SK-N-SH treated with all-trans-retinoic acid at 6 μM for 48 hours (cell line): ENCODE data around the gene IQCM.

ENCODE experiments used
- ATAC-seq: fragments of 200-7000 bp; cut with Tn5 transposase; 3 replicates; pipeline ENCODE4 v1.9.1; 2020; ENCODE audit warnings: mild to moderate bottlenecking, moderate library complexity
- ARNTL ChIP-seq: fragments of 450-650 bp; formaldehyde crosslinking; IDR thresholded peaks from 2 replicates; pipeline ENCODE4 v1.5.0; 2020; ENCODE audit warnings: low read depth, mild to moderate bottlenecking, moderate library complexity, borderline replicate concordance
- BACH2 ChIP-seq: fragments of 250-450 bp; sonication (Bioruptor Pico); IDR thresholded peaks from 2 replicates; pipeline ENCODE4 v1.9.0; 2021; ENCODE audit warnings: mild to moderate bottlenecking, borderline replicate concordance
- CSDC2 ChIP-seq: fragments of 250-450 bp; sonication (Bioruptor Pico); IDR thresholded peaks from 2 replicates; pipeline ENCODE4 v1.5.0; 2020; ENCODE audit warnings: mild to moderate bottlenecking, moderate library complexity
- ESRRG ChIP-seq: fragments of 250-450 bp; sonication (Bioruptor Pico); IDR thresholded peaks from 2 replicates; pipeline ENCODE4 v1.6.1; 2021; ENCODE audit warnings: mild to moderate bottlenecking
- GLIS3 ChIP-seq: fragments of 250-450 bp; sonication (Bioruptor Pico); IDR thresholded peaks from 2 replicates; pipeline ENCODE4 v1.5.0; 2020; ENCODE audit warnings: mild to moderate bottlenecking, moderate library complexity
- ISL1 ChIP-seq: fragments of 250-450 bp; sonication (Bioruptor Pico); IDR thresholded peaks from 2 replicates; pipeline ENCODE4 v2.1.2; 2022; ENCODE audit warnings: mild to moderate bottlenecking, moderate library complexity
- OSR1 ChIP-seq: fragments of 250-450 bp; sonication (Bioruptor Pico); IDR thresholded peaks from 2 replicates; pipeline ENCODE4 v1.8.0; 2022; ENCODE audit warnings: moderate library complexity, mild to moderate bottlenecking, inconsistent platforms
- PPARA ChIP-seq: fragments of 250-450 bp; sonication (Bioruptor Pico); IDR thresholded peaks from 2 replicates; pipeline ENCODE4 v1.5.0; 2020; ENCODE audit warnings: mild to moderate bottlenecking, borderline replicate concordance
- RARB ChIP-seq: fragments of 250-450 bp; sonication (Bioruptor Pico); IDR thresholded peaks from 2 replicates; pipeline ENCODE4 v1.8.0; 2021; ENCODE audit warnings: mild to moderate bottlenecking, moderate library complexity
- SNAI2 ChIP-seq: fragments of 250-450 bp; sonication (Bioruptor Pico); IDR thresholded peaks from 2 replicates; pipeline ENCODE4 v1.5.0; 2020; ENCODE audit warnings: mild to moderate bottlenecking, moderate library complexity
- TCF4 ChIP-seq: fragments of 250-450 bp; sonication (Bioruptor Pico); IDR thresholded peaks from 2 replicates; pipeline ENCODE4 v1.8.0; 2021; ENCODE audit warnings: mild to moderate bottlenecking, moderate library complexity, borderline replicate concordance
- TOX ChIP-seq: fragments of 250-450 bp; sonication (Bioruptor Pico); IDR thresholded peaks from 2 replicates; pipeline ENCODE4 v1.8.0; 2021; ENCODE audit warnings: mild to moderate bottlenecking, moderate library complexity, borderline replicate concordance
- ZC3H10 ChIP-seq: fragments of 250-450 bp; sonication (Bioruptor Pico); IDR thresholded peaks from 2 replicates; pipeline ENCODE4 v1.5.1; 2021; ENCODE audit warnings: mild to moderate bottlenecking, moderate library complexity
- ZFP3 ChIP-seq: fragments of 250-450 bp; sonication (Bioruptor Pico); IDR thresholded peaks from 2 replicates; pipeline ENCODE4 v1.5.0; 2020; ENCODE audit warnings: mild to moderate bottlenecking, moderate library complexity
- ZFP30 ChIP-seq: fragments of 450-650 bp; formaldehyde crosslinking; IDR thresholded peaks from 2 replicates; pipeline ENCODE4 v1.5.0; 2022; ENCODE audit warnings: mild to moderate bottlenecking, moderate library complexity
- ZNF565 ChIP-seq: fragments of 450-650 bp; formaldehyde crosslinking; conservative IDR thresholded peaks from 2 replicates; pipeline ENCODE4 v1.5.0; 2020; ENCODE audit warnings: low read depth, mild to moderate bottlenecking, moderate library complexity
- ZNF70 ChIP-seq: fragments of 450-650 bp; formaldehyde crosslinking; IDR thresholded peaks from 2 replicates; pipeline ENCODE4 v1.5.0; 2020; ENCODE audit warnings: mild to moderate bottlenecking, moderate library complexity
- ZNF8 ChIP-seq: fragments of 450-650 bp; formaldehyde crosslinking; IDR thresholded peaks from 2 replicates; pipeline ENCODE4 v1.5.0; 2020; ENCODE audit warnings: mild to moderate bottlenecking, moderate library complexity
- TF ChIP-seq, protein P1 (sequence below): fragments of 250-450 bp; sonication (Bioruptor Pico); IDR thresholded peaks from 2 replicates; pipeline ENCODE4 v1.5.0; 2020; ENCODE audit warnings: mild to moderate bottlenecking, moderate library complexity
- TF ChIP-seq, protein P2 (sequence below): fragments of 250-450 bp; sonication (Bioruptor Pico); IDR thresholded peaks from 2 replicates; pipeline ENCODE4 v1.5.1; 2021; ENCODE audit warnings: mild to moderate bottlenecking, moderate library complexity
- TF ChIP-seq, protein P3 (sequence below): fragments of 250-450 bp; sonication (Bioruptor Pico); IDR thresholded peaks from 2 replicates; pipeline ENCODE4 v1.8.0; 2020; ENCODE audit warnings: mild to moderate bottlenecking, moderate library complexity, borderline replicate concordance
- TF ChIP-seq, protein P4 (sequence below): fragments of 250-450 bp; sonication (Bioruptor Pico); IDR thresholded peaks from 2 replicates; pipeline ENCODE4 v1.5.1; 2020; ENCODE audit warnings: low read depth, mild to moderate bottlenecking, moderate library complexity

IQCM gene

DNA sequence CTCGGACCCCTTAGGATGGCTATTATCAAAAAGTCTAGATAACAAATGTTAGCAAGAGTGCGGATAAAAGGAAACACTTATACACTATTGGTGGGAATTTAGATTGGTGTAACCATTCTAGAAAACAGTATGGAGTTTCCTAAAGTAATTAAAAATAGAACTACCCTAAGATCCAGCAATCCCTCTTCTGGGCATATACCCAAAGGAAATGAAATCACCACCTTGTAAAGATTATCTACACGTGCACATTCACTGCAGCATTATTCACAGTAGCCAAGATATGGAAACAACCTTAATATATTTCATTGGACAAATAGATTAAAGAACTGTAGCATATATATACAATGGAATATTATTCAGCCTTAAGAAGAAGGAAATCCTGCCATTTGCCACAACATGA, 462.4 kb downstream of the IQCM start (continued):
- TF ChIP-seq, protein P1, sequence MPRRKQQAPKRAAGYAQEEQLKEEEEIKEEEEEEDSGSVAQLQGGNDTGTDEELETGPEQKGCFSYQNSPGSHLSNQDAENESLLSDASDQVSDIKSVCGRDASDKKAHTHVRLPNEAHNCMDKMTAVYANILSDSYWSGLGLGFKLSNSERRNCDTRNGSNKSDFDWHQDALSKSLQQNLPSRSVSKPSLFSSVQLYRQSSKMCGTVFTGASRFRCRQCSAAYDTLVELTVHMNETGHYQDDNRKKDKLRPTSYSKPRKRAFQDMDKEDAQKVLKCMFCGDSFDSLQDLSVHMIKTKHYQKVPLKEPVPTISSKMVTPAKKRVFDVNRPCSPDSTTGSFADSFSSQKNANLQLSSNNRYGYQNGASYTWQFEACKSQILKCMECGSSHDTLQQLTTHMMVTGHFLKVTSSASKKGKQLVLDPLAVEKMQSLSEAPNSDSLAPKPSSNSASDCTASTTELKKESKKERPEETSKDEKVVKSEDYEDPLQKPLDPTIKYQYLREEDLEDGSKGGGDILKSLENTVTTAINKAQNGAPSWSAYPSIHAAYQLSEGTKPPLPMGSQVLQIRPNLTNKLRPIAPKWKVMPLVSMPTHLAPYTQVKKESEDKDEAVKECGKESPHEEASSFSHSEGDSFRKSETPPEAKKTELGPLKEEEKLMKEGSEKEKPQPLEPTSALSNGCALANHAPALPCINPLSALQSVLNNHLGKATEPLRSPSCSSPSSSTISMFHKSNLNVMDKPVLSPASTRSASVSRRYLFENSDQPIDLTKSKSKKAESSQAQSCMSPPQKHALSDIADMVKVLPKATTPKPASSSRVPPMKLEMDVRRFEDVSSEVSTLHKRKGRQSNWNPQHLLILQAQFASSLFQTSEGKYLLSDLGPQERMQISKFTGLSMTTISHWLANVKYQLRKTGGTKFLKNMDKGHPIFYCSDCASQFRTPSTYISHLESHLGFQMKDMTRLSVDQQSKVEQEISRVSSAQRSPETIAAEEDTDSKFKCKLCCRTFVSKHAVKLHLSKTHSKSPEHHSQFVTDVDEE: no peak

DNA sequence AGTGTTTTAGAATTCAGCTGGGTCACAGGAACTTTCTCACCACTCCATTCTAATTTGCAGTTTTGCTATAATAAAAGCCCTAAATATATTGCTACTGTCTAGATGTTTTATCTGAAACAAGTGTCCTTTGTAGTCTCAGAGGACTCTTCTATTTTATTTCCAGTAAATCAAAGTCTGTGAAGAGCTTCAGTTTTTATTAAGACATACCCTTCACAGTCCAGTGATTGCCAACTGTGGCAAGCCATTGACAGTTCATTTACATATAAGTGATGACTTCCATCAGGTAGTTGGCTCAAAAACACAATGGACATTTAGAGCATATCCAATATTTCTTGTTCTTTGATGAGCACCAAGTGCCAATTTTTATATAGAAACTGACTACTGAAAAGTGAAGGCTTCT, 466.1 kb downstream of the IQCM start:
- ATAC-seq: no peak
- TF ChIP-seq BACH2 (no peak), ZC3H10 (CRISPR knock-in tag) (no peak), OSR1 (CRISPR knock-in tag) (no peak)
- TF ChIP-seq, protein P2, sequence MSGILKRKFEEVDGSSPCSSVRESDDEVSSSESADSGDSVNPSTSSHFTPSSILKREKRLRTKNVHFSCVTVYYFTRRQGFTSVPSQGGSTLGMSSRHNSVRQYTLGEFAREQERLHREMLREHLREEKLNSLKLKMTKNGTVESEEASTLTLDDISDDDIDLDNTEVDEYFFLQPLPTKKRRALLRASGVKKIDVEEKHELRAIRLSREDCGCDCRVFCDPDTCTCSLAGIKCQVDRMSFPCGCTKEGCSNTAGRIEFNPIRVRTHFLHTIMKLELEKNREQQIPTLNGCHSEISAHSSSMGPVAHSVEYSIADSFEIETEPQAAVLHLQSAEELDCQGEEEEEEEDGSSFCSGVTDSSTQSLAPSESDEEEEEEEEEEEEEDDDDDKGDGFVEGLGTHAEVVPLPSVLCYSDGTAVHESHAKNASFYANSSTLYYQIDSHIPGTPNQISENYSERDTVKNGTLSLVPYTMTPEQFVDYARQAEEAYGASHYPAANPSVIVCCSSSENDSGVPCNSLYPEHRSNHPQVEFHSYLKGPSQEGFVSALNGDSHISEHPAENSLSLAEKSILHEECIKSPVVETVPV: no peak
- TF ChIP-seq, protein P3, sequence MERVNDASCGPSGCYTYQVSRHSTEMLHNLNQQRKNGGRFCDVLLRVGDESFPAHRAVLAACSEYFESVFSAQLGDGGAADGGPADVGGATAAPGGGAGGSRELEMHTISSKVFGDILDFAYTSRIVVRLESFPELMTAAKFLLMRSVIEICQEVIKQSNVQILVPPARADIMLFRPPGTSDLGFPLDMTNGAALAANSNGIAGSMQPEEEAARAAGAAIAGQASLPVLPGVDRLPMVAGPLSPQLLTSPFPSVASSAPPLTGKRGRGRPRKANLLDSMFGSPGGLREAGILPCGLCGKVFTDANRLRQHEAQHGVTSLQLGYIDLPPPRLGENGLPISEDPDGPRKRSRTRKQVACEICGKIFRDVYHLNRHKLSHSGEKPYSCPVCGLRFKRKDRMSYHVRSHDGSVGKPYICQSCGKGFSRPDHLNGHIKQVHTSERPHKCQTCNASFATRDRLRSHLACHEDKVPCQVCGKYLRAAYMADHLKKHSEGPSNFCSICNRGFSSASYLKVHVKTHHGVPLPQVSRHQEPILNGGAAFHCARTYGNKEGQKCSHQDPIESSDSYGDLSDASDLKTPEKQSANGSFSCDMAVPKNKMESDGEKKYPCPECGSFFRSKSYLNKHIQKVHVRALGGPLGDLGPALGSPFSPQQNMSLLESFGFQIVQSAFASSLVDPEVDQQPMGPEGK (CRISPR knock-in tag): no peak

DNA sequence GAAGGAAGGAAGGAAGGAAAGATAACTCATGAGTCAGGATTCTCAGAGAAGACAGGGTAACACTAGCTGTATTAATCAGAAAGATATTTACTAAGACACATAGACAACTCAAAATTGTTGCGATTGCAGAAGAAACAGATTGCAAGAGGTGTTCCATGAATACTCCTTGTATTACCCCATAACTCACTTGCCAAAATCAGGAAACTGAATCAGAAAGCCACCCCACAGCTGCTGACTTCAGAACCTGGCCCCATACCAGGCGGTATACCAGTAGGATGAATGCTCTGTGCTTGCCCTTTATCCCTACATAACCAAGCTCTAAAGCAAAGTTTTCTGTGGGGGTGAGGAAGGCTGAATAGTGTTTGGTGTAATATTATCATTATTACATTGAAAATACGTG, 468.5 kb downstream of the IQCM start:
- no peak for ATAC-seq
- TF ChIP-seq ESRRG (CRISPR knock-in tag): no peak
- TF ChIP-seq BACH2: no peak
- no peak for TF ChIP-seq ZNF70
- TF ChIP-seq GLIS3 (CRISPR knock-in tag): no peak
- TF ChIP-seq ZFP30: no peak
- TF ChIP-seq ISL1 (CRISPR knock-in tag): no peak
- TF ChIP-seq ZNF565 (CRISPR knock-in tag): no peak
- TF ChIP-seq PPARA (CRISPR knock-in tag): no peak
- TF ChIP-seq ARNTL (CRISPR knock-in tag): no peak
- no peak for TF ChIP-seq ZNF8 (CRISPR knock-in tag)
- TF ChIP-seq, protein P2: no peak
- TF ChIP-seq TCF4 (CRISPR knock-in tag): no peak
- TF ChIP-seq, protein P4, sequence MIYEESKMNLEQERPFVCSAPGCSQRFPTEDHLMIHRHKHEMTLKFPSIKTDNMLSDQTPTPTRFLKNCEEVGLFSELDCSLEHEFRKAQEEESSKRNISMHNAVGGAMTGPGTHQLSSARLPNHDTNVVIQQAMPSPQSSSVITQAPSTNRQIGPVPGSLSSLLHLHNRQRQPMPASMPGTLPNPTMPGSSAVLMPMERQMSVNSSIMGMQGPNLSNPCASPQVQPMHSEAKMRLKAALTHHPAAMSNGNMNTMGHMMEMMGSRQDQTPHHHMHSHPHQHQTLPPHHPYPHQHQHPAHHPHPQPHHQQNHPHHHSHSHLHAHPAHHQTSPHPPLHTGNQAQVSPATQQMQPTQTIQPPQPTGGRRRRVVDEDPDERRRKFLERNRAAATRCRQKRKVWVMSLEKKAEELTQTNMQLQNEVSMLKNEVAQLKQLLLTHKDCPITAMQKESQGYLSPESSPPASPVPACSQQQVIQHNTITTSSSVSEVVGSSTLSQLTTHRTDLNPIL: no peak
- TF ChIP-seq SNAI2 (CRISPR knock-in tag): no peak
- no peak for TF ChIP-seq RARB (CRISPR knock-in tag)
- no peak for TF ChIP-seq ZFP3
- TF ChIP-seq, protein P1: no peak
- no peak for TF ChIP-seq TOX (CRISPR knock-in tag)
- TF ChIP-seq, protein P3 (CRISPR knock-in tag): no peak
- TF ChIP-seq CSDC2: no peak
